Neuronal stem cell (in vitro differentiated cells): ENCODE data around the gene MIR17HG.

Experiments
- DNase-seq: peaks from one replicate; pipeline ENCODE4 v3.0.0-alpha.2; 2013; ENCODE audit warnings: low spot score
- H2AFZ ChIP-seq: one replicate; pipeline ENCODE4 v1.6.1; 2013; ENCODE audit warnings: mild to moderate bottlenecking, low read length, inconsistent platforms
- H2AK5ac ChIP-seq: 2 replicates; pipeline ENCODE4 v1.6.1; 2013; ENCODE audit warnings: low read depth, mild to moderate bottlenecking, inconsistent platforms, low read length, moderate library complexity, mixed read lengths
- H2BK120ac ChIP-seq: 2 replicates; pipeline ENCODE4 v1.6.1; 2013; ENCODE audit warnings: low read depth, mild to moderate bottlenecking, inconsistent platforms, low read length, moderate library complexity, mixed read lengths
- H2BK12ac ChIP-seq: one replicate; pipeline ENCODE4 v1.6.1; 2013; ENCODE audit warnings: low read length, inconsistent platforms
- H2BK15ac ChIP-seq: 2 replicates; pipeline ENCODE4 v1.6.1; 2013; ENCODE audit warnings: mild to moderate bottlenecking, low read length, inconsistent platforms, mixed read lengths
- H2BK5ac ChIP-seq: one replicate; pipeline ENCODE4 v1.6.1; 2013; ENCODE audit warnings: inconsistent platforms, mild to moderate bottlenecking, low read length, moderate library complexity
- H3K14ac ChIP-seq: one replicate; pipeline ENCODE4 v1.6.1; 2013; ENCODE audit warnings: low read length, inconsistent platforms
- H3K18ac ChIP-seq: 2 replicates; pipeline ENCODE4 v1.6.1; 2013; ENCODE audit warnings: low read length, inconsistent platforms
- H3K23ac ChIP-seq: 2 replicates; pipeline ENCODE4 v1.6.1; 2013; ENCODE audit warnings: low read depth, mild to moderate bottlenecking, mixed read lengths, low read length, inconsistent platforms; ENCODE audit not compliant: poor library complexity
- H3K27ac ChIP-seq: replicated peaks from 3 replicates; pipeline ENCODE4 v1.5.1; 2013; ENCODE audit warnings: low read length, inconsistent platforms
- H3K27me3 ChIP-seq, 3 experiments: 2 replicates each; pipeline ENCODE4 v1.6.1; 2013; ENCODE audit warnings: low read length in 3 of 3, mild to moderate bottlenecking in 2 of 3, inconsistent platforms in 1 of 3, low read depth in 1 of 3, mixed read lengths in 1 of 3, moderate library complexity in 1 of 3; ENCODE audit not compliant: control insufficient read depth in 3 of 3, insufficient read depth in 3 of 3
- H3K36me3 ChIP-seq, 2 donors: replicated peaks in 1 of 2; 2 replicates each; pipeline ENCODE4 v1.6.1; 2013; ENCODE audit warnings: low read length in 2 of 2; ENCODE audit not compliant: control insufficient read depth in 2 of 2, insufficient read depth in 2 of 2
- H3K4ac ChIP-seq: 2 replicates; pipeline ENCODE4 v1.6.1; 2013; ENCODE audit warnings: inconsistent platforms, mild to moderate bottlenecking, low read length, moderate library complexity
- H3K4me1 ChIP-seq, 2 donors: 1 replicate in 1 of 2; 2 replicates in 1 of 2; pipeline ENCODE4 v1.6.1; 2013; ENCODE audit warnings: low read length in 2 of 2, low read depth in 1 of 2; ENCODE audit not compliant: control insufficient read depth in 2 of 2, insufficient read depth in 1 of 2
- H3K4me2 ChIP-seq: one replicate; pipeline ENCODE4 v1.6.1; 2013; ENCODE audit warnings: mild to moderate bottlenecking, low read length, inconsistent platforms; ENCODE audit not compliant: insufficient read depth, poor library complexity, severe bottlenecking
- H3K4me3 ChIP-seq, 2 donors: 2 replicates each; pipeline ENCODE4 v1.5.1; 2013; ENCODE audit warnings: low read length in 2 of 2, mild to moderate bottlenecking in 2 of 2, inconsistent platforms in 1 of 2, moderate library complexity in 1 of 2
- H3K79me1 ChIP-seq: one replicate; pipeline ENCODE4 v1.6.1; 2013; ENCODE audit warnings: low read depth, mild to moderate bottlenecking, inconsistent platforms, low read length, moderate library complexity
- H3K9ac ChIP-seq: one replicate; pipeline ENCODE4 v1.6.1; 2013; ENCODE audit warnings: mild to moderate bottlenecking, low read depth, low read length, inconsistent platforms; ENCODE audit not compliant: poor library complexity
- H3K9me3 ChIP-seq, 2 donors: replicated peaks in 1 of 2; 2 replicates each; pipeline versions ENCODE3 to v1.6.1; 2013; ENCODE audit warnings: low read length in 2 of 2, mild to moderate bottlenecking in 2 of 2, inconsistent platforms in 1 of 2, low read depth in 1 of 2, mixed read lengths in 1 of 2, moderate library complexity in 1 of 2; ENCODE audit not compliant: control insufficient read depth in 2 of 2, insufficient read depth in 1 of 2
- H4K8ac ChIP-seq: one replicate; pipeline ENCODE4 v1.6.1; 2013; ENCODE audit warnings: low read depth, mild to moderate bottlenecking, inconsistent platforms, low read length, moderate library complexity
- H4K91ac ChIP-seq: one replicate; pipeline ENCODE4 v1.6.1; 2013; ENCODE audit warnings: low read length, low read depth, mild to moderate bottlenecking, inconsistent platforms; ENCODE audit not compliant: poor library complexity
- WGBS, 2 donors: extraction: QIAGEN DNeasy Blood & Tissue Kit; methylation state at CpG; one replicate each; pipeline ENCODE4 v1.1.7; 2013; ENCODE audit warnings: missing lambda C conversion rate in 2 of 2, mixed read lengths in 1 of 2; ENCODE audit not compliant: insufficient read length in 2 of 2, insufficient replicate concordance in 1 of 2; ENCODE audit errors: extremely low coverage in 2 of 2; 5-methylcytosine and 5-hydroxymethylcytosine counted together

MIR17HG gene

DNA sequence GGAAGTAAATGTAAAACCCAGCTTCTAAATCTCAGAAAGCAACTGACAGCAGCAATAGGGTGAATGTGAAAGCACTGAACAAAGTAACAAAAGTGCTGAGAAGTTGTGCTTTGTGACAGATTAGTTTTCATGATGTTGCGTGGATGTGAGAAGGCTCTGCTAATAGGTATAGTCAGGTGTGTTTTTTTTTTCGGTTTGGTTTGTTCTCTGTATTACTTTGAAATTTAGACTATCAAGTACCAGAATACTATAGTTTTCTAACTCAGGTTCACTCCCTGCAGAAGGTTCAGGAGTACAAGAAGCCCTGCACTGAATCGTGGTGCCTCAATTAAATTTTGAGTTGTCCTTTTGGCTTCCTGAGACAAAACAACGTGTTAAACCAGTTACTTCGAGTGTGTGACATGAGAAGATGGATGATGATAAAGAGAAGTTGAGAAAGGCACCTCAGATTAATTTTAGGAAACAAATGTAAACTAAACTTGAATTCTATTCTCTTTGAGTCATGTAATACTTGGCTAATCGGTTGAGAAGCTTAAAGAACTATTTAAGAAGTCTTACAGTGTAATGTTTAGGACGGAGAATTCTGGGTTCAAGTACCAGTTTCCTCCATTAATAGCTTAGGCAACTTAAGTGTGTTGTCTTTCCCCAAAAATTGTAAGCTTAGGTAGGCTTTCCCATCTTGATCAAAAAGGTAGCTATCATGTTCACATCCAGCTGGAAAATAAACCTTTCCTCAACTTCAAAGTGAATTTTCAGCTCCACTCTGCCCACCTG, 10.3 kb downstream of the MIR17HG start:
- Histone ChIP-seq H2BK12ac (no peak overlapping the region), H4K91ac (no peak overlapping the region), H3K4ac (no peak overlapping the region), H3K14ac (no peak overlapping the region), H3K9me3 (no peaks in the 10 kb centered on the region), H3K4me2 (no peak overlapping the region), H3K18ac (no peak overlapping the region), H2AFZ (no peak overlapping the region), H4K8ac (no peak overlapping the region), H3K4me1 (no peaks in the 10 kb centered on the region), H3K23ac (no peak overlapping the region), H2BK120ac (no peak overlapping the region), H2BK5ac (no peak overlapping the region), H3K4me3 (no peak overlapping the region), H3K36me3 (peaks cover 20 to 56% of the 10 kb centered on the region in 2 donors), H3K27ac (no peak overlapping the region), H2AK5ac (no peak overlapping the region), H3K27me3 (no peaks in the 10 kb centered on the region), H3K79me1 (no peaks in the 10 kb centered on the region), H3K9ac (no peak overlapping the region), H2BK15ac (no peak overlapping the region)
- no CpG with 5 or more reads among the region's 7 CpGs for WGBS, 2 donors
- DNase-seq: no peak

- no peaks in the 10 kb centered on the region for H3K9me3 ChIP-seq
- no peak overlapping the region for H3K4me2 ChIP-seq
- H2BK12ac ChIP-seq: no peak overlapping the region
- no peak overlapping the region for H2BK15ac ChIP-seq
- H4K91ac ChIP-seq: no peak overlapping the region
- no peaks in the 10 kb centered on the region for H3K79me1 ChIP-seq
- peaks cover 19 to 50% of the 10 kb centered on the region in 2 donors for H3K36me3 ChIP-seq
- no peak overlapping the region for H2BK5ac ChIP-seq
- no peaks in the 10 kb centered on the region for H3K4me1 ChIP-seq
- H3K27ac ChIP-seq: no peak overlapping the region
- no peak overlapping the region for H3K4ac ChIP-seq
- H2AFZ ChIP-seq: no peak overlapping the region
- no peak overlapping the region for H3K23ac ChIP-seq
- H2AK5ac ChIP-seq: no peak overlapping the region
- H3K4me3 ChIP-seq: no peak overlapping the region
- no peak overlapping the region for H3K9ac ChIP-seq
- H2BK120ac ChIP-seq: no peak overlapping the region
- H3K18ac ChIP-seq: no peak overlapping the region
- no peak overlapping the region for H3K14ac ChIP-seq
- H3K27me3 ChIP-seq: no peaks in the 10 kb centered on the region
- no peak for DNase-seq
- no peak overlapping the region for H4K8ac ChIP-seq
- no CpG with 5 or more reads among the region's 2 CpGs for WGBS, 2 donors
Observed at GRCh38 chr13:91358387-91358782, 10.9 kb downstream of the MIR17HG start.

GRCh38 chr13:91359111-91359510, 11.6 kb downstream of the MIR17HG start:
- no peak overlapping the region for H2BK120ac ChIP-seq
- no peak overlapping the region for H2BK12ac ChIP-seq
- no peaks in the 10 kb centered on the region for H3K9me3 ChIP-seq
- H3K14ac ChIP-seq: no peak overlapping the region
- no peaks in the 10 kb centered on the region for H3K4me1 ChIP-seq
- H2AK5ac ChIP-seq: no peak overlapping the region
- H2AFZ ChIP-seq: no peak overlapping the region
- no peak overlapping the region for H3K4me3 ChIP-seq
- no peak overlapping the region for H4K8ac ChIP-seq
- DNase-seq: no peak
- no peak overlapping the region for H3K4ac ChIP-seq
- no peak overlapping the region for H4K91ac ChIP-seq
- H3K23ac ChIP-seq: no peak overlapping the region
- no CpG with 5 or more reads among the region's 4 CpGs for WGBS, 2 donors
- peaks cover 16 to 43% of the 10 kb centered on the region in 2 donors for H3K36me3 ChIP-seq
- H2BK5ac ChIP-seq: no peak overlapping the region
- H3K27me3 ChIP-seq: no peaks in the 10 kb centered on the region
- H3K27ac ChIP-seq: no peak overlapping the region
- no peak overlapping the region for H3K9ac ChIP-seq
- no peak overlapping the region for H3K4me2 ChIP-seq
- H2BK15ac ChIP-seq: no peak overlapping the region
- H3K79me1 ChIP-seq: no peaks in the 10 kb centered on the region
- no peak overlapping the region for H3K18ac ChIP-seq

GRCh38 chr13:91359631-91360030, 12.1 kb downstream of the MIR17HG start:
- Histone ChIP-seq H3K9ac (no peak overlapping the region), H3K18ac (no peak overlapping the region), H2BK120ac (no peak overlapping the region), H2AK5ac (no peak overlapping the region), H3K14ac (no peak overlapping the region), H4K91ac (no peak overlapping the region), H2BK5ac (no peak overlapping the region), H2AFZ (no peak overlapping the region), H2BK15ac (no peak overlapping the region), H2BK12ac (no peak overlapping the region), H3K9me3 (no peaks in the 10 kb centered on the region), H3K4me1 (no peaks in the 10 kb centered on the region), H4K8ac (no peak overlapping the region), H3K27me3 (no peaks in the 10 kb centered on the region), H3K4me3 (no peak overlapping the region), H3K23ac (no peak overlapping the region), H3K79me1 (no peaks in the 10 kb centered on the region), H3K4ac (no peak overlapping the region), H3K36me3 (peaks cover 16 to 38% of the 10 kb centered on the region in 2 donors), H3K27ac (no peak overlapping the region), H3K4me2 (no peak overlapping the region)
- WGBS, 2 donors: no CpG with 5 or more reads among the region's 3 CpGs
- no peak for DNase-seq
